ENCODE results near the gene MSH4.
"Not testable (repeated sequence)": the region's sequence is repeated elsewhere in the genome, so short reads cannot be mapped to it uniquely, and the experiment has no call there.

The MSH4 gene

DNA sequence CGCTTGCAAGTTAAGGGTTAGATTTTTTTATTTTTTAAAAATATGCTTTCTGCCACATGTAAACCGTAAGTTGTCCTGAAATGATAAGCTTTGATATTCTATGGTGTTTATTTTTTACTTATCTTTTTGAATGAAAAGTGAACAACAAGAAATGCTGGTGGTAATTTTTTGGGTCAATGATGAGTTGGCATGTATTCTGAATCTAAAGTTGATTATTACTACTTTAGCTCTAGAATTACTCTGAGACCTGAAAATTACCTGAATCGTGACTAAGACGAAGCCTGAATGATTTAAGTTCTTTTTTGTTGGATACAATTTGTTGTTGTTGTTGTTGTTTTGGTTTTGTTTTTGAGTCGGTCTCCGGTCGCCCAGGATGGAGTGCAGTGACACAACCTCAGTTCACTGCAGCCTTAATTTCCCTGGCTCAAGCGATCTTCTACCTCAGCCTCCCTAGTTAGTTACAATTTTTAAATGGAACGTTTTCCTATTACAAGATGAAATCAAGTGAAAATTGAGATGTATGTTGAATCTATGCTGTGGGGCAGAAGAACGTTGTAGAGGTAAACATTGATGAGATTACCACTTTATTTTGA lies 9.7 kb upstream of the MSH4 start:
- Mint-ChIP-seq H3K4me3 (peak overlapping the region; percentile 84), H3K27ac (peak overlapping the region; percentile 96), H3K9me3 (no peaks in the 10 kb centered on the region), H3K36me3 (peaks cover 65% of the 10 kb centered on the region), H3K4me1 (peaks cover 45% of the 10 kb centered on the region)
- DNase-seq (ENCODE audit: low spot score in 2 of 2) = no peak
- ATAC-seq = no peak

DNA sequence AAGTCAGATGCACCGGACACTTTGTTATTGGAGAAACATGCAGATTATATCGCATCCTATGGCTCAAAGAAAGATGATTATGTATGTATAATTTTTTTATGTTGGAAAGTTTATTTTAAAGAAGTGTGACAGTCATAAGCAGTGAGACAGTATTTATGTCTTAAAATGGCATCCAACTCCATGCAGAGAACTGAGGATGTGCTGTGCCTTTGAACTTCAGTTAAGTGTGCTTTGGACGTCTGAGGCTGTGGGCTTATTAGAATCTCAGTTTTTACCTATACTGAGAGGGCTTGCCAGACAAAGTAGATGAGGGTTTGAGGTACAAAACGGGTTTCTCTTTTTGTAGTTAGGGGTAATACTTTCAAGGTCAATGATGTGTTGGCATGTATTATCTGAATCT lies 9.2 kb upstream of the MSH4 start:
- peak overlapping the region; percentile 84 for H3K4me3 Mint-ChIP-seq
- peaks cover 51% of the 10 kb centered on the region for H3K4me1 Mint-ChIP-seq
- ATAC-seq = no peak
- H3K27ac Mint-ChIP-seq = peak overlapping the region; percentile 96
- DNase-seq (ENCODE audit: low spot score in 2 of 2) = no peak
- peaks cover 70% of the 10 kb centered on the region for H3K36me3 Mint-ChIP-seq
- H3K9me3 Mint-ChIP-seq = no peaks in the 10 kb centered on the region

DNA sequence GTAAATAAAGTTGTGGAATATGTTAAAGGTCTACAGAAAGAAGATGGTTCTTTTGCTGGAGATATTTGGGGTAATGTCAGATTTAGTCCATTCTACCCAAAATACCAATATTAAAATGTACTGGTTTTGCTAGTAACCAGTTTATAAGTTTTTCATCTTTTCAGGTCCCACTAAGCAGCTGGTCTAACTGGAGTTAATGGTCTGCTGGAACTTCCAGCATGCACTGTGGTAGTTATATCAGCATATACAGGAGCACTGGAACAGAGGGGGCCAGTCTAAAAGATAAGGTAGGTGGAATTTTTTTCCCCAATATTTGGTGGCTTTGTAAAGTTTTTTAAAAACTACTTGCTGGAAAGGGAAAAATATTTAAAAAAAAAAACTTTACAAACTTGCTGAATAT lies 6.7 kb upstream of the MSH4 start:
- Mint-ChIP-seq H3K4me1 (peaks cover 57% of the 10 kb centered on the region), H3K27ac (peak overlapping the region; percentile 96), H3K4me3 (peak overlapping the region; percentile 84), H3K36me3 (peaks cover 95% of the 10 kb centered on the region), H3K9me3 (no peaks in the 10 kb centered on the region)
- DNase-seq (ENCODE audit: low spot score in 2 of 2) = no peak
- no peak for ATAC-seq

DNA sequence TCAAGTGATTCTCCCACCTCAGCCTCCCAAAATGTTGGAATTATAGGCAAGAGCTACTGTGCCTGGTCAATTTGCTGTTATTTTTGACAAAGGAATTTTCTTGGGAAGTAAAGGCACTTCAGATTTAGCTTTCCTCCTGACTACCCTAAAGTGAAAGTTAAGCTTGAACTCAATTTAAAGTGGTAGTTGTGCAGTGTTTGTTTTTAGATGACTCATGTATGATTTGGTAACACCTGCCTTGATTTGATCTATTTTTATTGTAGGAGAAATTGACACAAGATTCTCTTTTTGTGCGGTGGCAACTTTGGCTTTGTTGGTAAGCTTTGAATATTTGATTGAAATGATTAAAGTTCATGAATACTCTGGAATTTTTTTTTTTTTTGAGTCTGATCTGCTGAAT lies 5.7 kb upstream of the MSH4 start:
- no peaks in the 10 kb centered on the region for H3K9me3 Mint-ChIP-seq
- peaks cover 57% of the 10 kb centered on the region for H3K4me1 Mint-ChIP-seq
- H3K36me3 Mint-ChIP-seq = peaks cover 100% of the 10 kb centered on the region
- ATAC-seq (no peak), DNase-seq (ENCODE audit: low spot score in 2 of 2) (no peak)
- H3K4me3 Mint-ChIP-seq = peak overlapping the region; percentile 84
- peak overlapping the region; percentile 96 for H3K27ac Mint-ChIP-seq

DNA sequence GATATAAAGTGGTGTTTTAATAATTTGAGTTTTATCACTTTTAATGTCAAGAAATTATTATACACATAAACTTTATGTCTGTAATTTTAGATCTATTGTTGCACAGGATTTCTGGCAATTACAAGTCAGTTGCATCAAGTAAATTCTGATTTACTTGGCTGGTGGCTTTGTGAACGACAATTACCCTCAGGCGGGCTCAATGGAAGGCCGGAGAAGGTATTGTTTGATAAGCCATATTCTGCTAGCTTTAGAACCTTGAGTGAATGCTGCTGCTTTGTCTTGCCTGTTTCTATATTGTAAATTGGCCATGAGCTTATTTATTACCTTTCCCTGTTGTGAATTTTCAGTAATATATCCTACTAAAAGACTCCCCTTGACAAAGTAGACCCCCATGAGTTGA lies 4.6 kb upstream of the MSH4 start:
- DNase-seq (ENCODE audit: low spot score in 2 of 2) = no peak
- peaks cover 100% of the 10 kb centered on the region for H3K36me3 Mint-ChIP-seq
- no peak for ATAC-seq
- peak overlapping the region; percentile 84 for H3K4me3 Mint-ChIP-seq
- H3K27ac Mint-ChIP-seq = peak overlapping the region; percentile 40
- peaks cover 65% of the 10 kb centered on the region for H3K4me1 Mint-ChIP-seq
- no peaks in the 10 kb centered on the region for H3K9me3 Mint-ChIP-seq

DNA sequence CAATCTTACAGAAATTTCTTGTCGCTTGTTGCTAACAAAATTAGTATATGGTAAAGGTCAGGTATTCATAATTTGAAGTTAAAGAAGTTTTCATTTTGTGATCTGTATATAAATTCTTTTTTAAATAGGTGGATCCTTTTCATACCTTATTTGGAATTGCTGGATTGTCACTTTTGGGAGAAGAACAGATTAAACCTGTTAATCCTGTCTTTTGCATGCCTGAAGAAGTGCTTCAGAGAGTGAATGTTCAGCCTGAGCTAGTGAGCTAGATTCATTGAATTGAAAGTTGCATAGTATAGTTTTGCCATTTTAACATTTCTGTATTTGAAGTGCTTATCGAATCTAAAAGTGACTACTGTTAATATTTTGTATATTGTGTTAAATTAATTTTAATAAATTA lies 2.3 kb upstream of the MSH4 start:
- Mint-ChIP-seq H3K36me3 (peaks cover 100% of the 10 kb centered on the region), H3K27ac (no peak overlapping the region), H3K4me1 (peaks cover 48% of the 10 kb centered on the region), H3K9me3 (no peaks in the 10 kb centered on the region), H3K4me3 (no peak overlapping the region)
- ATAC-seq (no peak), DNase-seq (ENCODE audit: low spot score in 2 of 2) (no peak)

DNA sequence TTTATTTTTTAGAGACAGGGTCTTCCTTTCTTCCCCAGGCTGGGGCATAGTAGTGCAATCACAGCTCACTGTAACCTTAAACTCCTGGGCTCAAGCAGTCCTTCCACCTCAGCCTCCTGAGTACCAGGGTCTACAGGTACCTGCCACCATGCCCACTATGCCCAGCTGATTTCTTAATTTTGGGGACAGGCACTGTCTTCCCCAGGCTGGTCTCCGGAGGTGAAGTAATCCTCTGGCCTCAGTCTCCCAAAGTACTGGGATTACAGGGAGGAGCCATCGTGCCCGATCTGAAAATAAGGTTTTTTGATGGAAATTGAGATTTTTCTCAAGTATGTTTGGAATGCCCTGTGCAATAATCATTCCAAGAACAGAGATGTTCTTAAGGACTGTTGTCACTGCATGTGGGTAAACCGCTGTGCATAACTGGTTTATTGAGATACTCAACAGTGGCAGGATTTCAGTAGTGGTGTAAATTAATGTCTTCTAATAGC lies 934 bp upstream of the MSH4 start:
- H3K27ac Mint-ChIP-seq = peak overlapping the region; percentile 41
- H3K4me3 Mint-ChIP-seq = no peak overlapping the region
- peaks cover 34% of the 10 kb centered on the region for H3K4me1 Mint-ChIP-seq
- H3K36me3 Mint-ChIP-seq = peaks cover 87% of the 10 kb centered on the region
- ATAC-seq (no peak), DNase-seq (ENCODE audit: low spot score in 2 of 2) (no peak)
- H3K9me3 Mint-ChIP-seq = no peaks in the 10 kb centered on the region

DNA sequence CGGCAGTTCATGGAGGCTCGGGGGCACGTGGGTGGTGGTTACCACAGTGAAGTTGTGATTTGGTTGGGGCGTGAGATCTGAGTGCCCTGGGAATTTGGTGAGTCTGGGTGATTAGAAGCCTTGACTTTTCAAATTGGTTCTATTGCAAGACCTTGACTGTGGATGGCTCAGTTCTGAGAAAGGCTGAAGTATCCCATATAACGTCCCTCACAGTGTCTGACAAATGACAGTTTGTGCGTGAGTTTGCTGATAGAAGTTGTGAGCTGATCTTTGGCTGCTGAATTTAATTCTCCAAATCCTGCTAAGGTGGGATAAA lies 549 bp downstream of the MSH4 start:
- no peak overlapping the region for H3K4me3 Mint-ChIP-seq
- H3K4me1 Mint-ChIP-seq = peaks cover 19% of the 10 kb centered on the region
- no peak overlapping the region for H3K27ac Mint-ChIP-seq
- no peak for DNase-seq (ENCODE audit: low spot score in 2 of 2)
- H3K36me3 Mint-ChIP-seq = peaks cover 72% of the 10 kb centered on the region
- H3K9me3 Mint-ChIP-seq = no peaks in the 10 kb centered on the region
- ATAC-seq = no peak

DNA sequence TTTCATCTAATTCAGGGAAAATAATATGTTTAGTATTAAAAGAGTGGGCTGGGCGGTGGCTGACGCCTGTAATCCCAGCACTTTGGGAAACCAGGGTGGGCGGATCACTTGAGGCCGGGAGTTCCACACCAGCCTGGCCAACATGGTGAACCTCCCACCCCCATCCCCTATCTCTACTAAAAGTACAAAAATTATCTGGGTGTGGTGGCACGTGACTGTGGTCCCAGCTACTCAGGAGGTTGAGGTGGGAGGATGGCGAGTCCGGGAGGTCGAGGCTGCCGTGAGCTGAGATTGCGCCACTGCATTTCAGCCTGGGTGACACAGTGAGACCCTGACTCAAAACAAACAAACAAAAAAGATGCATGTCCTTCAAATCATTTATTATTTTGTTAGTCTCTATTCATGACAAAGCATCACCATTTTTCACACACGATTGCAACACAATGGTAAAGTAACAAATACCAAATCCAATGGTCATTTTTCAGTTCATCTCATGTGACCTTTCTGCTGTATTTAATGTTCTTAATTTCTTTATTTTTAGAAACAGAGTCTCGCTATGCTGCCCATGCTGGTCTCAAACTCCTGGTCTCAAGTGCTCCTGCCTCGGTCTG lies 1.0 kb downstream of the MSH4 start:
- H3K9me3 Mint-ChIP-seq = no peaks in the 10 kb centered on the region
- no peak for DNase-seq (ENCODE audit: low spot score in 2 of 2)
- H3K4me1 Mint-ChIP-seq = peaks cover 16% of the 10 kb centered on the region
- H3K27ac Mint-ChIP-seq = peak overlapping the region; percentile 61
- ATAC-seq = no peak
- peaks cover 67% of the 10 kb centered on the region for H3K36me3 Mint-ChIP-seq
- no peak overlapping the region for H3K4me3 Mint-ChIP-seq

DNA sequence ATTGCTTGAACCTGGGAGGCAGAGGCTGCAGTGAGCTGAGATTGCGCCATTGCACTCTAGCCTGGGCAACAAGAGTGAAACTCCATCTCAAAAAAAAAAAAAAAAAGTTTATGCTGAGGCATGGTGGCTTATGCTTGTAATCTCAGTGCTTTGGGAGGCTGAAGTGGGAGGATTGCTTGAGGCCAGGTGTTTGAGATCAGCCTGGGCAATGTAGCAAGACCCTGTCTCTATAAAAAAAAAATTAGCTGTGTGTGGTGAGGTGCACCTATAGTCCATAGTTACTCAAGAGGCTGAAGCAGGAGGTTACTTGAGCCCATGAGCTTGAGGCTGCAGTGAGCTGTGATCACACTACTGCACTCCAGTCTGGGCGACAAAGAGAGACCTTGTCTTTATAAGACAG lies 4.8 kb downstream of the MSH4 start:
- not testable (repeated sequence) for H3K27ac Mint-ChIP-seq; H3K4me1 Mint-ChIP-seq; ATAC-seq; H3K9me3 Mint-ChIP-seq; DNase-seq (ENCODE audit: low spot score in 2 of 2); H3K4me3 Mint-ChIP-seq
- peaks cover 29% of the 10 kb centered on the region for H3K36me3 Mint-ChIP-seq

DNA sequence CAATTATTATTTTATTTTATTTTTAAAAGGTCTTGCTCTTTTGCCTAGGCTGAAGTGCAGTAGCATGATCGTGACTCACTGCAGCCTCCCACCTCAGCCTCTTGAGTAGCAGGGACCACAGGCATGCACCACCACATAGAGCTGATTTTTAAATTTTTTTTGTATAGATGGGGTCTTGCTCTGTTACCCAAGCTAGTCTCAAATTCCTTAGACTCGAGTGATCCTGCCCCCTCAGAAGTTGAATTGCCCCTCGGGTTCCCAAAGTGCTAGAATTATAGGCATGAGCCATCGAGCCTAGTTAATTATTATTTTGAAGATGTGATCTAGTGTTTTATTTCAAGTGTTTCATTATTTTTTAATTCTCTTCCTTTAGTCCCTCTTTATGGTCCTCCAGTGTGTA lies 12.2 kb downstream of the MSH4 start:
- no peaks in the 10 kb centered on the region for H3K36me3 Mint-ChIP-seq
- no peak for ATAC-seq
- no peak for DNase-seq (ENCODE audit: low spot score in 2 of 2)
- H3K9me3 Mint-ChIP-seq = no peaks in the 10 kb centered on the region
- H3K4me3 Mint-ChIP-seq = no peak overlapping the region
- no peak overlapping the region for H3K27ac Mint-ChIP-seq
- H3K4me1 Mint-ChIP-seq = no peaks in the 10 kb centered on the region

DNA sequence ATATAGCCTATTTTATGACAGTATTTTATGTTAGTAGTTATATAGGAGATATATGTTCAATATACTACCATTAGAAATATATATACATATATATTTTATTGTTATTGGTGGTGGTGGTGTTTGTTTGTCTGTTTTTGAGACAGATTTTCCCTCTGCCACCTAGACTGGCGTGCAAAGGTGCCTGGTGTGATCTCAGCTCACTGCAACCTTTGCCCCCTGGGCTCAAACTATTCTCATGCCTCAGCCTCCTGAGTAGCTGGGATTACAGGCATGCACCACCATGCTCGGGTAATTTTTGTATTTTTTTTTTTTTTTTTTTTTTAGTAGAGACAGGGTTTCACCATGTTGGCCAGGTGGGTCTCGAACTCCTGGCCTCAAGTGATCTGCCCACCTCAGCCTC lies 13.4 kb downstream of the MSH4 start:
- H3K9me3 Mint-ChIP-seq; H3K4me1 Mint-ChIP-seq; H3K4me3 Mint-ChIP-seq; ATAC-seq; DNase-seq (ENCODE audit: low spot score in 2 of 2); H3K36me3 Mint-ChIP-seq; H3K27ac Mint-ChIP-seq: not testable (repeated sequence)

DNA sequence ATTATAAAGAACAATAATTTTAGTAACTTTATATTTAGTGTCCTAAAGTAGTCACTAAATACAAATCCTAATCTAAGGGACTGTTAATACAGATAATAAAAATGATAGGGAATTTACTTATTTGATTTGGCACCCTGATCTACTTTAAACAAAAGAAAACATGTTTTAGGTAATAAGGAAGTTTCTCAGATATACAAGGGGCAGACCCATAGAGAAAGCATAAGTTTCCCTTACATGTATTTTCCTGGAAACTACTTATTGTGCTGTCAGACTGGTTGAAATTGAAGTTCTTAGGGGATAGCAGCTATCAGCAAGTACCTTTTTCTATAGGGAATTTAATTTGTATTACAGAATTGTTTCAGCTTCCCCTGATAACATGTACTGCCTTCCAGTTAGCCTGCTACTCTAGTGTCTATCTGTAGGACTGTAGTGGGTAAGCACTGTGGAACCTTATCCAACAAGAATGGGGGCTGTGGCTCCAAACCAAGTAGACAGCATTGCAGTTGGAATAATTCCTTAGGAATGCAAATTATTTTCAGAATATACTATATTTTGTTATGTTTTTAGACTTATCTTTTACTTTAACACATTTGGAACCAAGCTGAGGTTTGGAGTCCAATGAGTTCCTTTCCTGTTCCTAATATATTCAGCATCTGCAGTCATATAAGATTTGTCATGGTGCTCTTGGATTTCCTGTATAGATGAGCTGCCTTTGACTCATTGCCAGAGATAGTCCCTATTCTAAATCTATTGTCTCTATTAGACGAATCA lies 14.7 kb downstream of the MSH4 start:
- no peak for ATAC-seq
- H3K27ac Mint-ChIP-seq = no peak overlapping the region
- H3K9me3 Mint-ChIP-seq = no peaks in the 10 kb centered on the region
- no peaks in the 10 kb centered on the region for H3K36me3 Mint-ChIP-seq
- H3K4me1 Mint-ChIP-seq = no peaks in the 10 kb centered on the region
- H3K4me3 Mint-ChIP-seq = no peak overlapping the region
- DNase-seq (ENCODE audit: low spot score in 2 of 2) = no peak

DNA sequence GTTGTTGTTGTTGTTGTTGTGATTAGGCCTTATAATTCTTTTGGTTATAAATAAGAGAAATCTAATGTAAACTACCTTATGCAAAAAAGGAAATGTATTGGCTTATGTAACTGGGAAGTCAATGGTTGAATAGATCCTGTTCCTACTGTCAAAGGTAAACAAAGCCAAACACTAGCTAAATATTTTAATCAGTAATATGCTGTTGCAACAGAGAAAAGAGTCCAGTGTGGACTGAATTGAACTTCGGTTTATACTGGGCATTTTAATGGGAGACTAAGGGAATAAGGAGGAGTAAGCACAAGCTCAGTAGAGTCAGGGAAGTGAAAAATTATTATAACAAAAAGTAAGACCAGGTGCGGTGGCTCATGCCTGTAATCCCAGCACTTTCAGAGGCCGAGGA lies 15.4 kb downstream of the MSH4 start:
- ATAC-seq (no peak), DNase-seq (ENCODE audit: low spot score in 2 of 2) (no peak)
- Mint-ChIP-seq H3K36me3 (no peaks in the 10 kb centered on the region), H3K4me3 (no peak overlapping the region), H3K4me1 (no peaks in the 10 kb centered on the region), H3K9me3 (no peaks in the 10 kb centered on the region), H3K27ac (no peak overlapping the region)

DNA sequence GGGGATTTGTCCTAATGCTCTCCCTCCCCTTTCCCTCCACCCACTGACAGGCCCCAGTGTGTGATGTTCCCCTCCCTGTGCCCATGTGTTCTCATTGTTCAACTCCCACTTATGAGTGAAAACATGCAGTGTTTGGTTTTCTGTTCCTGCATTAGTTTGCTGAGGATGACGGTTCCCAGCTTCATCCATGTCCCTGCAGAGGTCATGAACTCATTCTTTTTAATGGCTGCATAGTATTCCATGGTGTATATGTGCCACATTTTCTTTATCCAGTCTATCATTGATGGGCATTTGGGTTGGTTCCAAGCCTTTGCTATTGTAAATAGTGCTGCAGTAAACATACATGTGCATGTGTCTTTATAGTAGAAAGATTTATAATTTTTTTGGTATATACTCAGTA lies 26.9 kb downstream of the MSH4 start:
- not testable (repeated sequence) for H3K4me3 Mint-ChIP-seq; H3K27ac Mint-ChIP-seq; ATAC-seq; H3K36me3 Mint-ChIP-seq; DNase-seq (ENCODE audit: low spot score in 2 of 2); H3K4me1 Mint-ChIP-seq
- H3K9me3 Mint-ChIP-seq = peaks cover 13% of the 10 kb centered on the region

DNA sequence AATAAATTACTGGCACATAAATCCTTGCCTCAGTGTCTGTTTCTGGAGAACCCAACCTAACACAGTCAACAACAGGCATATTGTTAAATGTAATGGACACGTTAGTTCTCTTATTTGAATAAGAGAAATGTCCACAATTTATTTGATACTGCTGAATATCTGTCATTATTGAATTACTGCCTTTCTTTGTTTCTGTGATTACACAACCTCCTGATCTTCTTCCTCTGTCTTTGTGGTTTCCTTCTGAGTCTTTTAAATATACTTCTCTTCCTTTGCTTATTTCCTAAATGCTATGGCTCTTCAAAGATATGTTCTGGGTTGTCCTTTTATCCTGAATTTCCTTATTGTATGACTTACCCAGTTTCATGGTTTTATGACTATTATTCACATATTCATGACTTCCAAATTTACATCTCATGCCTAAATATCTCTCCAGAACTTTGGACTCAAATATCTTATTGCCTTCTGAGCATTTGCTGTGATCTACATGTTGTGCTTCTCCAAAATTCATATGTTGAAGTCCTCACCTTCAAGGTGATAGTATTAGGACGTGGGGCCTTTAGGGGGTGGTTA lies 39.9 kb downstream of the MSH4 start:
- no peak overlapping the region for H3K27ac Mint-ChIP-seq
- H3K36me3 Mint-ChIP-seq = no peaks in the 10 kb centered on the region

More for the DNA sequence above, 39.9 kb downstream of the MSH4 start:
- Mint-ChIP-seq H3K9me3 (peaks cover 11% of the 10 kb centered on the region), H3K4me3 (no peak overlapping the region), H3K4me1 (no peaks in the 10 kb centered on the region)
- no peak for ATAC-seq
- no peak for DNase-seq (ENCODE audit: low spot score in 2 of 2)
